GM12878 (cell line): ENCODE results near the gene ADAMTSL1. TPM values are rescaled to one million over a fixed set of nuclear protein-coding genes. Genes with fewer than 3 reads are reported as not detected.

Experiments
- ATAC-seq: fragments of 200-7000 bp; cut with Tn5 transposase; 3 replicates; pipeline ENCODE4 v1.9.1; 2020; ENCODE audit warnings: mild to moderate bottlenecking, moderate library complexity
- BruUV-seq: library from RNA; stranded (reverse); fragments of 400-500 nt; replicated peaks from 2 replicates; lab custom pipeline; 2021; lab: Mats Ljungman, UMichigan
- CTCF ChIA-PET: fragments of 300-600 bp; sonication (Branson Sonifier 250); formaldehyde crosslinking; extraction: SDS; loops from one replicate; lab custom pipeline; 2021; ENCODE audit warnings: inconsistent platforms; lab: Yijun Ruan, JAX
- POLR2A ChIA-PET: fragments of 350-600 bp; formaldehyde crosslinking; extraction: SDS; loops from one replicate; lab custom pipeline; 2021; ENCODE audit warnings: inconsistent platforms; lab: Charles Lee
- RAD21 ChIA-PET: fragments of 300-600 bp; sonication (Branson Sonifier 250); formaldehyde crosslinking; loops from one replicate; lab custom pipeline; 2023; ENCODE audit warnings: antibody characterized with exemption; ENCODE audit not compliant: unreplicated experiment; lab: Charles Lee
- SMC1A ChIA-PET: fragments of 300-600 bp; sonication (Branson Sonifier 250); formaldehyde crosslinking; loops from one replicate; lab custom pipeline; 2023; ENCODE audit not compliant: unreplicated experiment, uncharacterized antibody; lab: Charles Lee
- DNase-seq: peaks from one replicate; pipeline ENCODE4 v3.0.0-alpha.2; 2011; ENCODE audit warnings: low read depth, low spot score
- FAIRE-seq: peaks from 3 replicates; lab custom pipeline; 2011; peaks lifted over from hg19 to GRCh38; lab: Jason Lieb, UNC
- H2AFZ ChIP-seq: 2 replicates; pipeline ENCODE4 v1.6.0; 2011; ENCODE audit warnings: low read depth, low read length, control low read depth; ENCODE audit not compliant: control insufficient read depth
- H3K27ac ChIP-seq: 2 replicates; pipeline ENCODE4 v1.5.1; 2011; ENCODE audit warnings: control low read depth; ENCODE audit not compliant: control insufficient read depth, insufficient read depth
- H3K27me3 ChIP-seq, 2 experiments: replicated peaks in 1 of 2; 2 replicates each; pipeline versions ENCODE4 v1.6.0 to v1.6.1; 2011; ENCODE audit warnings: low read length in 1 of 2; ENCODE audit not compliant: control insufficient read depth in 2 of 2, insufficient read depth in 2 of 2
- H3K36me3 ChIP-seq, 2 experiments: 2 replicates each; pipeline ENCODE4 v1.5.1; 2011; ENCODE audit warnings: low read length in 1 of 2; ENCODE audit not compliant: control insufficient read depth in 2 of 2, insufficient read depth in 2 of 2
- H3K4me1 ChIP-seq: 2 replicates; pipeline ENCODE4 v1.6.1; 2011; ENCODE audit warnings: mild to moderate bottlenecking, low read length, moderate library complexity, mixed read lengths; ENCODE audit not compliant: control insufficient read depth, insufficient read depth
- H3K4me2 ChIP-seq: 2 replicates; pipeline ENCODE4 v1.6.0; 2011; ENCODE audit warnings: control low read depth; ENCODE audit not compliant: control insufficient read depth, insufficient read depth
- H3K4me3 ChIP-seq: fragments of 200-600 bp; sonication (generic); 2 replicates; pipeline ENCODE4 v1.5.1; 2016
- H3K79me2 ChIP-seq: 2 replicates; pipeline ENCODE4 v1.6.0; 2011; ENCODE audit warnings: low read length; ENCODE audit not compliant: control insufficient read depth, insufficient read depth
- H3K9ac ChIP-seq: 2 replicates; pipeline ENCODE4 v1.8.0; 2011; ENCODE audit warnings: low read length, control low read depth, mixed read lengths; ENCODE audit not compliant: control insufficient read depth, insufficient read depth
- H3K9me3 ChIP-seq: replicated peaks from 3 replicates; pipeline ENCODE4 v1.5.1; 2011; ENCODE audit warnings: mild to moderate bottlenecking, low read length; ENCODE audit not compliant: control insufficient read depth, insufficient read depth
- H4K20me1 ChIP-seq: 2 replicates; pipeline ENCODE4 v1.6.0; 2011; ENCODE audit not compliant: control insufficient read depth, insufficient read depth
- ATF3 ChIP-seq: IDR thresholded peaks from 2 replicates; pipeline ENCODE4 v1.6.1; 2011; ENCODE audit warnings: low read depth, mild to moderate bottlenecking, low read length, moderate library complexity, borderline replicate concordance; ENCODE audit errors: extremely low read depth
- CBFB ChIP-seq: IDR thresholded peaks from 2 replicates; pipeline ENCODE4 v1.6.1; 2016; ENCODE audit warnings: antibody characterized with exemption, low read depth
- CBX3 ChIP-seq: fragments of 200-600 bp; sonication (generic); IDR thresholded peaks from 2 replicates; pipeline ENCODE4 v1.6.1; 2016; ENCODE audit warnings: low read depth, borderline replicate concordance
- E2F4 ChIP-seq: IDR thresholded peaks from 2 replicates; pipeline ENCODE4 v1.6.1; 2012; ENCODE audit warnings: low read depth, low read length, improper control_type of control experiment
- HDAC6 ChIP-seq: fragments of 200-600 bp; sonication (generic); IDR thresholded peaks from one replicate; pipeline ENCODE4 v1.8.0; 2017; ENCODE audit warnings: antibody characterized with exemption; ENCODE audit not compliant: unreplicated experiment
- IRF5 ChIP-seq: fragments of 450-650 bp; IDR thresholded peaks from 2 replicates; pipeline ENCODE4 v1.6.1; 2017; ENCODE audit warnings: borderline replicate concordance
- MAX ChIP-seq: IDR thresholded peaks from 2 replicates; pipeline ENCODE4 v1.6.1; 2012; ENCODE audit warnings: low read depth, low read length, improper control_type of control experiment
- MYC ChIP-seq: IDR thresholded peaks from 2 replicates; pipeline ENCODE4 v1.6.1; 2011; ENCODE audit warnings: mild to moderate bottlenecking, low read length, moderate library complexity, inconsistent platforms; ENCODE audit not compliant: insufficient read depth, insufficient replicate concordance, insufficient read length, severe bottlenecking
- NR2F1 ChIP-seq: fragments of 450-650 bp; conservative IDR thresholded peaks from 2 replicates; pipeline ENCODE4 v1.6.1; 2017; ENCODE audit warnings: mild to moderate bottlenecking
- POLR2A ChIP-seq: IDR thresholded peaks from 2 replicates; pipeline ENCODE4 v1.6.1; 2011; ENCODE audit warnings: low read depth, mild to moderate bottlenecking, low read length
- SREBF1 ChIP-seq: IDR thresholded peaks from 2 replicates; pipeline ENCODE4 v1.6.1; 2012; ENCODE audit warnings: mild to moderate bottlenecking, low read length
- SRF ChIP-seq, 2 experiments: IDR thresholded peaks; 2 replicates each; pipeline ENCODE4 v1.6.1; 2011; ENCODE audit warnings: low read depth in 2 of 2, low read length in 2 of 2, mild to moderate bottlenecking in 1 of 2, moderate library complexity in 1 of 2
- YY1 ChIP-seq: IDR thresholded peaks from 2 replicates; pipeline ENCODE4 v1.6.1; 2011; ENCODE audit warnings: low read depth, mild to moderate bottlenecking, low read length
- ZSCAN29 ChIP-seq: fragments of 450-650 bp; IDR thresholded peaks from 2 replicates; pipeline ENCODE4 v1.6.1; 2017; ENCODE audit warnings: mild to moderate bottlenecking, moderate library complexity
- WGBS: methylation state at CpG from one replicate; pipeline ENCODE4 v1.1.6; 2016; ENCODE audit warnings: low lambda C conversion rate; ENCODE audit not compliant: insufficient replicate concordance, insufficient coverage; ENCODE audit errors: missing lambda C conversion rate; 5-methylcytosine and 5-hydroxymethylcytosine counted together
- in situ Hi-C: fragments of 300-500 bp; cut with MboI; formaldehyde crosslinking; loops from 9 replicates; pipeline ENCODE4 v1.14.3; 2018; ENCODE audit warnings: mixed read lengths
- intact Hi-C: fragments of 100-400 bp; cut with micrococcal nuclease; formaldehyde crosslinking; loops from one replicate; pipeline ENCODE4 v1.14.2; 2022; ENCODE audit not compliant: unreplicated experiment
- polyA plus RNA-seq, 11 experiments: library from polyadenylated mRNA; depleted of rRNA in 4 of 11; unstranded in 6 of 11; stranded (reverse) in 5 of 11; fragments of >200 nt; fragmentation: Nextera tagmentation in 4 of 11; fragmentation: Illumina TruSeq in 1 of 11; extraction: Ambion mirVana in 4 of 11; extraction: Trizol in 1 of 11; gene quantifications; 1 replicate in 1 of 11; 2 replicates in 10 of 11; pipeline versions ENCODE4 v1.2.1 to v1.2.3, GENCODE V29; 2011 to 2016; ENCODE audit warnings: inconsistent platforms in 2 of 11, missing spikeins in 2 of 11, low read depth in 1 of 11
- total RNA-seq, 4 experiments: library from RNA; depleted of rRNA in 3 of 4; stranded (reverse); fragments of >200 nt in 3 of 4; fragmentation: Illumina TruSeq in 1 of 4; extraction: Trizol in 1 of 4; gene quantifications; 2 replicates each; pipeline versions ENCODE4 v1.2.1 to v1.2.3, GENCODE V29; 2013 to 2021

Gene ADAMTSL1
- total and polyA plus RNA-seq, 10 of the 15 experiments (the other 5 are each of a cell fraction or from before 2014, with no cell fraction given): 0.01 to 0.10 (median 0.07) TPM; not detected in 6

GRCh38 chr9:18951936-18952335 is 478.0 kb downstream of the ADAMTSL1 start:
- WGBS: 76% methylated on average over 1 of the region's 1 CpG
- intact Hi-C loops: no loop called here

More at GRCh38 chr9:18951936-18952335, 478.0 kb downstream of the ADAMTSL1 start:
- TF ChIP-seq CBX3 (no peak), MYC (no peak), E2F4 (no peak), IRF5 (no peak), ZSCAN29 (no peak), ATF3 (no peak), POLR2A (no peak), CBFB (no peak), SREBF1 (no peak), SRF (IDR thresholded peaks at IDR 0.05; ENCODE audit: low read depth in 2 of 2, low read length in 2 of 2) (no peak), NR2F1 (no peak), YY1 (no peak), MAX (no peak), HDAC6 (no peak)
- CTCF ChIA-PET: interaction anchor here (1.0 kb wide), 1 partner anchor 11 kb away, joined by 3 read pairs; no protein-coding TSS in a partner anchor
- SMC1A ChIA-PET: interaction anchor here (0.7 to 1.3 kb wide), 2 partner anchors 77 to 666 kb away, joined by 3 to 4 read pairs; no protein-coding TSS in a partner anchor
- Histone ChIP-seq H4K20me1 (no peaks in the 10 kb centered on the region), H3K4me2 (no peak overlapping the region), H3K36me3 (no peaks in the 10 kb centered on the region), H3K4me1 (no peaks in the 10 kb centered on the region), H3K27me3 (no peaks in the 10 kb centered on the region), H2AFZ (no peak overlapping the region), H3K4me3 (no peak overlapping the region), H3K9ac (no peak overlapping the region), H3K27ac (no peak overlapping the region), H3K9me3 (no peaks in the 10 kb centered on the region), H3K79me2 (no peaks in the 10 kb centered on the region)
- DNase-seq (no peak), ATAC-seq (no peak), FAIRE-seq (no peak)
- in situ Hi-C loops: no loop called here
- RAD21 ChIA-PET: no interaction called here
- no TSS peak for BruUV-seq
- POLR2A ChIA-PET: no interaction called here
